KMS-11 (cell line): Measurements from ENCODE around the gene ZG16.
A peak's percentile ranks its signal among the peaks of the same experiment; 100 is the strongest.
"Not testable (repeated sequence)": the region's sequence is repeated elsewhere in the genome, so short reads cannot be mapped to it uniquely, and the experiment has no call there.

Experiments
- H2AFZ ChIP-seq: fragments of 200-600 bp; sonication (generic); 2 replicates; pipeline ENCODE4 v1.6.1; 2016; ENCODE audit warnings: antibody characterized with exemption, mixed run types, low read depth
- H3K27ac ChIP-seq: fragments of 200-600 bp; sonication (generic); 2 replicates; pipeline ENCODE4 v1.6.1; 2016; ENCODE audit warnings: mild to moderate bottlenecking, mixed run types
- H3K27me3 ChIP-seq: fragments of 200-600 bp; sonication (generic); 2 replicates; pipeline ENCODE4 v1.6.1; 2017; ENCODE audit warnings: mild to moderate bottlenecking, low read depth, mixed run types, moderate library complexity; ENCODE audit not compliant: insufficient read depth
- H3K36me3 ChIP-seq: fragments of 200-600 bp; sonication (generic); 2 replicates; pipeline ENCODE4 v1.6.1; 2017; ENCODE audit warnings: mild to moderate bottlenecking, mixed run types; ENCODE audit not compliant: insufficient read depth
- H3K4me1 ChIP-seq: fragments of 200-600 bp; sonication (generic); 2 replicates; pipeline ENCODE4 v1.6.1; 2016; ENCODE audit warnings: mild to moderate bottlenecking, low read depth, mixed run types; ENCODE audit not compliant: poor library complexity, severe bottlenecking
- H3K4me2 ChIP-seq: fragments of 200-600 bp; sonication (generic); 2 replicates; pipeline ENCODE4 v1.7.0; 2016; ENCODE audit warnings: mild to moderate bottlenecking, mixed run types
- H3K4me3 ChIP-seq: fragments of 200-600 bp; sonication (generic); IDR thresholded peaks from 2 replicates; pipeline ENCODE4 v1.6.1; 2017; ENCODE audit warnings: low read depth, low read length, mixed read lengths; ENCODE audit not compliant: insufficient read depth
- H3K79me2 ChIP-seq: fragments of 200-600 bp; sonication (generic); 2 replicates; pipeline ENCODE4 v1.6.1; 2016; ENCODE audit warnings: low read depth, mixed run types; ENCODE audit not compliant: insufficient read depth
- H3K9ac ChIP-seq: fragments of 200-600 bp; sonication (generic); 2 replicates; pipeline ENCODE4 v1.6.1; 2016; ENCODE audit warnings: mild to moderate bottlenecking, mixed run types
- H4K20me1 ChIP-seq: fragments of 200-600 bp; sonication (generic); 2 replicates; pipeline ENCODE4 v1.6.1; 2016; ENCODE audit warnings: mild to moderate bottlenecking, mixed run types; ENCODE audit not compliant: insufficient read depth
- TF ChIP-seq, protein P1 (sequence below): fragments of 200-600 bp; sonication (generic); conservative IDR thresholded peaks from 2 replicates; pipeline ENCODE4 v1.6.1; 2017; ENCODE audit warnings: low read depth, mild to moderate bottlenecking, antibody characterized with exemption, low read length, moderate library complexity, mixed read lengths

The ZG16 gene

GRCh38 chr16:29777576-29778350 is at the start of gene ZG16:
Gene ZG16 (plus strand): TSS chr16:29778256. CDS start chr16:29779267, 1,011 bp downstream.
- Histone ChIP-seq H2AFZ (no peak within 1 kb of the TSS), H3K4me3 (no peak within 1 kb of the TSS), H3K4me1 (no peaks in the 10 kb centered on the region), H3K79me2 (no peaks in the 10 kb centered on the region), H3K9ac (no peak within 1 kb of the TSS), H3K27me3 (0 out of 2 replicates have a peak, but pooled peaks cover 4% of the 10 kb centered on the region), H4K20me1 (no peaks in the 10 kb centered on the region), H3K36me3 (no peaks in the 10 kb centered on the region), H3K4me2 (no peak within 1 kb of the TSS), H3K27ac (no peak within 1 kb of the TSS)
- TF ChIP-seq, protein P1, sequence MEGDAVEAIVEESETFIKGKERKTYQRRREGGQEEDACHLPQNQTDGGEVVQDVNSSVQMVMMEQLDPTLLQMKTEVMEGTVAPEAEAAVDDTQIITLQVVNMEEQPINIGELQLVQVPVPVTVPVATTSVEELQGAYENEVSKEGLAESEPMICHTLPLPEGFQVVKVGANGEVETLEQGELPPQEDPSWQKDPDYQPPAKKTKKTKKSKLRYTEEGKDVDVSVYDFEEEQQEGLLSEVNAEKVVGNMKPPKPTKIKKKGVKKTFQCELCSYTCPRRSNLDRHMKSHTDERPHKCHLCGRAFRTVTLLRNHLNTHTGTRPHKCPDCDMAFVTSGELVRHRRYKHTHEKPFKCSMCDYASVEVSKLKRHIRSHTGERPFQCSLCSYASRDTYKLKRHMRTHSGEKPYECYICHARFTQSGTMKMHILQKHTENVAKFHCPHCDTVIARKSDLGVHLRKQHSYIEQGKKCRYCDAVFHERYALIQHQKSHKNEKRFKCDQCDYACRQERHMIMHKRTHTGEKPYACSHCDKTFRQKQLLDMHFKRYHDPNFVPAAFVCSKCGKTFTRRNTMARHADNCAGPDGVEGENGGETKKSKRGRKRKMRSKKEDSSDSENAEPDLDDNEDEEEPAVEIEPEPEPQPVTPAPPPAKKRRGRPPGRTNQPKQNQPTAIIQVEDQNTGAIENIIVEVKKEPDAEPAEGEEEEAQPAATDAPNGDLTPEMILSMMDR: no peak

GRCh38 chr16:29729116-29729521 is 48.9 kb upstream of the ZG16 start:
- Histone ChIP-seq H3K36me3 (no peaks in the 10 kb centered on the region), H3K27me3 (no peaks in the 10 kb centered on the region; the same call in 1 of the 2 replicates), H2AFZ (no peak overlapping the region), H3K4me2 (no peak overlapping the region), H3K4me1 (peaks cover 27% of the 10 kb centered on the region), H3K27ac (no peak overlapping the region), H3K79me2 (no peaks in the 10 kb centered on the region), H3K4me3 (no peak overlapping the region), H4K20me1 (no peaks in the 10 kb centered on the region), H3K9ac (no peak overlapping the region)
- TF ChIP-seq, protein P1: peak; percentile 70

GRCh38 chr16:29730649-29731048 is 47.4 kb upstream of the ZG16 start:
- Histone ChIP-seq H3K9ac (no peak overlapping the region), H3K4me2 (no peak overlapping the region), H3K27ac (no peak overlapping the region), H2AFZ (no peak overlapping the region), H4K20me1 (no peaks in the 10 kb centered on the region), H3K4me3 (no peak overlapping the region), H3K79me2 (no peaks in the 10 kb centered on the region), H3K4me1 (peaks cover 27% of the 10 kb centered on the region), H3K27me3 (no peaks in the 10 kb centered on the region; the same call in 1 of the 2 replicates), H3K36me3 (no peaks in the 10 kb centered on the region)
- TF ChIP-seq, protein P1: no peak

DNA sequence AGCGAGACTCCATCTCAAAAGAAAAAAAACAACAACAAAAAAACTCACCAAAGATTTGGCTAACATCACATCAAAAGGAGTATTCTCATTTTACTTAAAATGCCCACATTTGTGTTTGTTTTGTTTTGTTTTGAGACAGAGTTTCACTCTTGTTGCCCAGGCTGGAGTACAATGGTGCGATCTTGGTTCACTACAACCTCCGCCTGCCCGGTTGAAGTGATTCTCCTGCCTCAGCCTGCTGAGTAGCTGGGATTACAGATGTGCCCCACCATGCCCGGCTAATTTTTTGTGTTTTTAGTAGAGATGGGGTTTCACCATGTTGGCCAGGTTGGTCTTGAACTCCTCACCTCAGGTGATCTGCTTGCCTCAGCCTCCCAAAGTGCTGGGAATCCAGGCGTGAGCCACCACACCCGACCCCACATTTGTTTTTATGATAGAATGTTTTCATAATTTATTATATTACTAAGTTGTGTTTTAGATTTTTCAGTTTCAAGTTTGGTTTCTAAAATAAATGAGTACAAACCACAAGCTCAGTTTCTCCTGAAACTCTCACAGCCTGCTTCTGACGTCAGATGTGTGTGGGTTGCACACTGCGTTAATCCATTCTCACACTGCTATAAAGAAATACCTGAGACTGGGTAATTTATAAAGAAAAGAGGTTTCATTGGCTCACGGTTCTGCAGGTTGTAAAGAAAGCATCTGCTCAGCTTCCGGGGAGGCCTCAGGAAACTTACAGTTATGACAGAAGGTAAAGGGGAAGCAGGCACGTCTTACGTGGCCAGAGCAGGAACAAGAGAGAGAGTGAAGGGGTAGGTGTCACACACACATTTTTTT is 46.1 kb upstream of the ZG16 start:
- not testable (repeated sequence) for H4K20me1 ChIP-seq, H3K36me3 ChIP-seq, H3K79me2 ChIP-seq, H3K4me3 ChIP-seq, H3K27me3 ChIP-seq, H2AFZ ChIP-seq, H3K9ac ChIP-seq
- Histone ChIP-seq H3K4me1 (peaks cover 27% of the 10 kb centered on the region), H3K4me2 (peak overlapping the region; percentile 31; the same call in 1 of the 2 replicates), H3K27ac (peak overlapping the region; percentile 52; the same call in 1 of the 2 replicates)
